ENCODE data around the gene EDDM3A. TPM values are rescaled to one million over a fixed set of nuclear protein-coding genes. Genes with fewer than 3 reads are reported as not detected.

Gene EDDM3A
- total and polyA plus RNA-seq, 2 of the 13 experiments (the other 11 are each of a cell fraction or from before 2014, with no cell fraction given): not detected

GRCh38 chr14:20746566-20746965 lies 879 bp downstream of the EDDM3A start:
- no TSS peak for BruUV-seq (replicated peaks)
- intact Hi-C loops (cut with micrococcal nuclease; ENCODE audit: unreplicated experiment) (no loop called here), in situ Hi-C loops (cut with HindIII; ENCODE audit: extremely low pct_ligation_motif_present, low pct_unique_long_range_greater_than_20kb) (no loop called here)
- Histone ChIP-seq H3K27ac (ENCODE audit: extremely low read length, insufficient read depth, low read length) (no peak overlapping the region), H3K4me1 (ENCODE audit: insufficient read depth, low read length) (no peaks in the 10 kb centered on the region), H3K27me3 (ENCODE audit: control insufficient read depth in 1 of 2, insufficient read depth in 2 of 2, low read length in 2 of 2) (no peaks in the 10 kb centered on the region; a peak in 1 of 5 replicates), H3K79me2 (ENCODE audit: insufficient read depth, low read length) (no peaks in the 10 kb centered on the region), H3K4me2 (ENCODE audit: low read depth, low read length) (no peak overlapping the region), H3K4me3 (replicated peaks in 1 of 3; ENCODE audit: insufficient read depth in 1 of 3, low read depth in 2 of 3, low read length in 3 of 3) (no peak overlapping the region), H2AFZ (ENCODE audit: low read length) (no peak overlapping the region), H3K9me3 (ENCODE audit: low read length) (peaks cover 2% of the 10 kb centered on the region), H3K9ac (ENCODE audit: insufficient read depth, low read depth, low read length) (no peak overlapping the region), H3K36me3 (replicated peaks in 1 of 2; ENCODE audit: control insufficient read depth in 1 of 2, insufficient read depth in 2 of 2, low read length in 2 of 2) (no peaks in the 10 kb centered on the region), H4K20me1 (ENCODE audit: insufficient read depth, low read length) (no peaks in the 10 kb centered on the region)
- no peak for DNase-seq (ENCODE audit: low spot score)
- no peak for FAIRE-seq
- ChIA-PET CTCF (ENCODE audit: low intra/inter-chr PET ratio, low total read pairs) (no interaction called here), POLR2A (no interaction called here)
- TF ChIP-seq KLF9 (CRISPR knock-in tag; IDR thresholded peaks at IDR 0.05; ENCODE audit: low read depth) (no peak), ZFP82 (CRISPR knock-in tag; IDR thresholded peaks at IDR 0.05; ENCODE audit: borderline replicate concordance) (no peak), DBP (CRISPR knock-in tag; IDR thresholded peaks at IDR 0.05; ENCODE audit: not compliant biosample characterization) (no peak), PHF20 (CRISPR knock-in tag; IDR thresholded peaks at IDR 0.05) (no peak), MTA3 (CRISPR knock-in tag; IDR thresholded peaks at IDR 0.05) (no peak)
- TF ChIP-seq, protein P1, sequence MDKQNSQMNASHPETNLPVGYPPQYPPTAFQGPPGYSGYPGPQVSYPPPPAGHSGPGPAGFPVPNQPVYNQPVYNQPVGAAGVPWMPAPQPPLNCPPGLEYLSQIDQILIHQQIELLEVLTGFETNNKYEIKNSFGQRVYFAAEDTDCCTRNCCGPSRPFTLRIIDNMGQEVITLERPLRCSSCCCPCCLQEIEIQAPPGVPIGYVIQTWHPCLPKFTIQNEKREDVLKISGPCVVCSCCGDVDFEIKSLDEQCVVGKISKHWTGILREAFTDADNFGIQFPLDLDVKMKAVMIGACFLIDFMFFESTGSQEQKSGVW (CRISPR knock-in tag; IDR thresholded peaks at IDR 0.05; ENCODE audit: borderline replicate concordance): no peak
- WGBS (ENCODE audit: low lambda C conversion rate): 40% methylated on average over 3 of the region's 3 CpGs
- ATAC-seq: no peak

DNA sequence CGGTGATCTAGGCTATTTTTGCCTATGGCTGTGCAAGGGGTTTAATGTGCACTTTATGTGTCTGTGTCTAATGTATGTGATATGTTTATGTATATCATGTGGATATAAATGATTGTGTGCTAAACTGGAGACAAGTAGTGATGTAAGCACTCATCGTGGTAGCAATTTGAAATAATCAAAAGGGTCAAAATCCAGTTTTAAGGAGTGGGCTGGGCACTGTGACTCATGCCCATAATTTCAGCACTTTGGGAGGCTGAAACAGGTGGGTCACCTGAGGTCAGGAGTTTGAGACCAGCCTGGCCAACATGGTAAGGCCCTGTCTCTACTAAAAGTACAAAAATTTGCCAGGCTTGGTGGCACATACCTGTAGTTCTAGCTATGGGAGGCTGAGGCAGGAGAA lies 2.8 kb downstream of the EDDM3A start:
- WGBS (ENCODE audit: low lambda C conversion rate): 38% methylated on average over 2 of the region's 2 CpGs
- POLR2A ChIA-PET: no interaction called here
- Histone ChIP-seq H3K79me2 (ENCODE audit: insufficient read depth, low read length) (no peaks in the 10 kb centered on the region), H3K36me3 (replicated peaks in 1 of 2; ENCODE audit: control insufficient read depth in 1 of 2, insufficient read depth in 2 of 2, low read length in 2 of 2) (no peaks in the 10 kb centered on the region), H4K20me1 (ENCODE audit: insufficient read depth, low read length) (no peaks in the 10 kb centered on the region), H3K9me3 (ENCODE audit: low read length) (peaks cover 21% of the 10 kb centered on the region), H3K4me3 (replicated peaks in 1 of 3; ENCODE audit: insufficient read depth in 1 of 3, low read depth in 2 of 3, low read length in 3 of 3) (no peak overlapping the region), H3K4me2 (ENCODE audit: low read depth, low read length) (no peak overlapping the region), H3K4me1 (ENCODE audit: insufficient read depth, low read length) (no peaks in the 10 kb centered on the region), H3K27me3 (ENCODE audit: control insufficient read depth in 1 of 2, insufficient read depth in 2 of 2, low read length in 2 of 2) (no peaks in the 10 kb centered on the region; a peak in 1 of 5 replicates), H3K27ac (ENCODE audit: extremely low read length, insufficient read depth, low read length) (no peak overlapping the region), H3K9ac (ENCODE audit: insufficient read depth, low read depth, low read length) (no peak overlapping the region), H2AFZ (ENCODE audit: low read length) (no peak overlapping the region)
- TF ChIP-seq, protein P2, sequence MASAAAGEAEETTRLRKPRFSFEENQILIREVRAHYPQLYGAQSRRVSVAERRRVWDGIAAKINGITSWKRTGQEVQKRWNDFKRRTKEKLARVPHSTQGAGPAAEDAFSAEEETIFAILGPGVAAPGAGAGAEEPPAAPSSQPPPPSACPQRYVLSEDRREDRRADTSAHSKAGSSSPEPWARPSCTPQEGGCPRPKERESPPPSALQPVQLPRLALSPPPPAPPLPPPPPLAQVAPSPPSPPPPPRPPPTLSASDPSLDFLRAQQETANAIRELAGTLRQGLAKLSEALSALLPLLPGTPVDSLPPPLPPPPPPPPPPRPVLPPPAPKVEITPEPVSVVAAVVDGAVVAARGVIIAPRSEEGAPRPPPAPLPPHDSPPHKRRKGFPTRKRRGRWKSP (CRISPR knock-in tag; IDR thresholded peaks at IDR 0.05): no peak
- CTCF ChIA-PET (ENCODE audit: low intra/inter-chr PET ratio, low total read pairs): no interaction called here
- FAIRE-seq (no peak), DNase-seq (ENCODE audit: low spot score) (no peak), ATAC-seq (no peak)
- intact Hi-C loops (cut with micrococcal nuclease; ENCODE audit: unreplicated experiment) (no loop called here), in situ Hi-C loops (cut with HindIII; ENCODE audit: extremely low pct_ligation_motif_present, low pct_unique_long_range_greater_than_20kb) (no loop called here)
- no TSS peak for BruUV-seq (replicated peaks)
